Natural killer cell treated with Interleukin-12 subunit alpha and Interleukin-12 subunit beta and Interleukin-15 and Interleukin-18, amount 100 ng/mL, for 72 hours (primary cell): ENCODE results near the gene RND2. TPM values are rescaled to one million over a fixed set of nuclear protein-coding genes. Genes with fewer than 3 reads are reported as not detected.

Experiments used
- ATAC-seq, 2 donors: fragments of 150-1000 bp; cut with Tn5 transposase in 1 of 2; sonication (Bioruptor Pico), chemical (Tn5 transposase) in 1 of 2; 2 replicates each; pipeline ENCODE4 v1.10.0; 2021
- DNase-seq: peaks from one replicate; pipeline ENCODE4 v3.0.0; 2022; ENCODE audit warnings: low spot score
- H3K27ac Mint-ChIP-seq, 2 donors: 1 replicate in 1 of 2; 2 replicates in 1 of 2; pipeline ENCODE4 v1.8.0; 2022; ENCODE audit warnings: mixed read lengths in 2 of 2, mild to moderate bottlenecking in 1 of 2, moderate library complexity in 1 of 2
- H3K27me3 Mint-ChIP-seq, 2 donors: 1 replicate in 1 of 2; 2 replicates in 1 of 2; pipeline ENCODE4 v1.8.0; 2022; ENCODE audit warnings: mixed read lengths in 2 of 2
- H3K36me3 Mint-ChIP-seq: one replicate; pipeline ENCODE4 v1.8.0; 2022; ENCODE audit warnings: mixed read lengths
- H3K4me1 Mint-ChIP-seq, 2 donors: 1 replicate in 1 of 2; 2 replicates in 1 of 2; pipeline ENCODE4 v1.8.0; 2022; ENCODE audit warnings: low read depth in 2 of 2, mixed read lengths in 2 of 2, mild to moderate bottlenecking in 1 of 2
- H3K4me3 Mint-ChIP-seq: one replicate; pipeline ENCODE4 v1.8.0; 2022; ENCODE audit warnings: mixed read lengths
- H3K9me3 Mint-ChIP-seq: 2 replicates; pipeline ENCODE4 v1.8.0; 2022; ENCODE audit warnings: mixed read lengths
- total RNA-seq, 2 donors: library from RNA; stranded (reverse); gene quantifications; one replicate each; pipeline ENCODE4 v1.2.3, GENCODE V29; 2022

Gene RND2
- total RNA-seq, 2 donors from 2014 or later, result not detected

GRCh38 chr17:43014649-43015542, 10.1 kb upstream of the RND2 start:
- Mint-ChIP-seq H3K9me3 (no peaks in the 10 kb centered on the region), H3K36me3 (no peaks in the 10 kb centered on the region), H3K27me3 (no peaks in the 10 kb centered on the region), H3K4me3 (no peak overlapping the region), H3K4me1 (peaks cover 6 to 26% of the 10 kb centered on the region in 2 donors), H3K27ac (peak overlapping the region in 1 of 2 donors; percentile 59)
- ATAC-seq (no peak), DNase-seq (no peak)

- ATAC-seq (no peak), DNase-seq (no peak)
- Mint-ChIP-seq H3K27ac (no peak overlapping the region), H3K27me3 (no peaks in the 10 kb centered on the region), H3K36me3 (no peaks in the 10 kb centered on the region), H3K4me3 (no peak overlapping the region), H3K4me1 (peaks cover 3 to 22% of the 10 kb centered on the region in 2 donors), H3K9me3 (no peaks in the 10 kb centered on the region)
Observed at GRCh38 chr17:43015579-43015978, 9.5 kb upstream of the RND2 start.

GRCh38 chr17:43016216-43016615, 8.8 kb upstream of the RND2 start:
- no peaks in the 10 kb centered on the region for H3K9me3 Mint-ChIP-seq
- DNase-seq (no peak), ATAC-seq (no peak)
- no peak overlapping the region for H3K4me3 Mint-ChIP-seq
- no peak overlapping the region for H3K27ac Mint-ChIP-seq
- no peaks in the 10 kb centered on the region for H3K36me3 Mint-ChIP-seq
- H3K27me3 Mint-ChIP-seq, result no peaks in the 10 kb centered on the region
- H3K4me1 Mint-ChIP-seq, result peaks cover 4 to 25% of the 10 kb centered on the region in 2 donors

- DNase-seq, result no peak
- Mint-ChIP-seq H3K4me3 (no peak overlapping the region), H3K27ac (peak overlapping the region in 1 of 2 donors; percentile 15), H3K9me3 (no peaks in the 10 kb centered on the region), H3K36me3 (no peaks in the 10 kb centered on the region), H3K27me3 (no peaks in the 10 kb centered on the region), H3K4me1 (peaks cover 6 to 24% of the 10 kb centered on the region in 2 donors)
- no peak for ATAC-seq
Observed at GRCh38 chr17:43018008-43018853, 6.8 kb upstream of the RND2 start.

GRCh38 chr17:43018932-43019331, 6.1 kb upstream of the RND2 start:
- peak overlapping the region in 1 of 2 donors; percentile 15 for H3K27ac Mint-ChIP-seq
- H3K4me1 Mint-ChIP-seq, result peaks cover 6 to 24% of the 10 kb centered on the region in 2 donors
- no peaks in the 10 kb centered on the region for H3K27me3 Mint-ChIP-seq
- no peaks in the 10 kb centered on the region for H3K9me3 Mint-ChIP-seq
- DNase-seq (no peak), ATAC-seq (no peak)
- H3K4me3 Mint-ChIP-seq, result no peak overlapping the region
- H3K36me3 Mint-ChIP-seq, result no peaks in the 10 kb centered on the region

GRCh38 chr17:43019418-43019817, 5.6 kb upstream of the RND2 start:
- DNase-seq (no peak), ATAC-seq (no peak)
- no peak overlapping the region for H3K27ac Mint-ChIP-seq
- peak overlapping the region; percentile 41 for H3K4me3 Mint-ChIP-seq
- no peaks in the 10 kb centered on the region for H3K27me3 Mint-ChIP-seq
- H3K36me3 Mint-ChIP-seq, result no peaks in the 10 kb centered on the region
- H3K4me1 Mint-ChIP-seq, result peaks cover 9 to 26% of the 10 kb centered on the region in 2 donors
- no peaks in the 10 kb centered on the region for H3K9me3 Mint-ChIP-seq

- Mint-ChIP-seq H3K36me3 (no peaks in the 10 kb centered on the region), H3K9me3 (no peaks in the 10 kb centered on the region), H3K27me3 (no peaks in the 10 kb centered on the region), H3K4me1 (peaks cover 13 to 32% of the 10 kb centered on the region in 2 donors), H3K27ac (no peak overlapping the region), H3K4me3 (peak overlapping the region; percentile 82)
- DNase-seq (no peak), ATAC-seq (no peak)
Observed at GRCh38 chr17:43020030-43020621, 4.9 kb upstream of the RND2 start.

GRCh38 chr17:43020789-43021740, 4.0 kb upstream of the RND2 start:
- no peaks in the 10 kb centered on the region for H3K27me3 Mint-ChIP-seq
- ATAC-seq (no peak), DNase-seq (no peak)
- no peaks in the 10 kb centered on the region for H3K36me3 Mint-ChIP-seq
- H3K4me3 Mint-ChIP-seq, result peak overlapping the region; percentile 82
- H3K9me3 Mint-ChIP-seq, result no peaks in the 10 kb centered on the region
- H3K4me1 Mint-ChIP-seq, result peaks cover 13 to 32% of the 10 kb centered on the region in 2 donors
- no peak overlapping the region for H3K27ac Mint-ChIP-seq

- H3K4me1 Mint-ChIP-seq, result peaks cover 13 to 32% of the 10 kb centered on the region in 2 donors
- no peaks in the 10 kb centered on the region for H3K36me3 Mint-ChIP-seq
- H3K27me3 Mint-ChIP-seq, result no peaks in the 10 kb centered on the region
Observed at GRCh38 chr17:43021741-43022512, 3.1 kb upstream of the RND2 start, which contains the start of gene VAT1. VAT1 (minus strand) TSS chr17:43022385; CDS start chr17:43022322, 63 bp downstream.

GRCh38 chr17:43025290-43025657, 243 bp downstream of the RND2 start:
- Mint-ChIP-seq H3K27ac (peak overlapping the region in 1 of 2 donors; percentile 80), H3K9me3 (no peaks in the 10 kb centered on the region), H3K27me3 (no peaks in the 10 kb centered on the region), H3K4me3 (peak overlapping the region; percentile 79), H3K36me3 (no peaks in the 10 kb centered on the region), H3K4me1 (peaks cover 13 to 18% of the 10 kb centered on the region in 2 donors)
- DNase-seq, result no peak
- no peak for ATAC-seq

More at GRCh38 chr17:43021741-43022512, 3.1 kb upstream of the RND2 start, which contains the start of gene VAT1:
- Mint-ChIP-seq H3K27ac (no peak within 1 kb of the TSS), H3K9me3 (no peaks in the 10 kb centered on the region), H3K4me3 (peak within 1 kb of the TSS; percentile 82)
- DNase-seq, result peak; percentile 71
- ATAC-seq, result peak; percentile 72 to 85

GRCh38 chr17:43025766-43026537, 921 bp downstream of the RND2 start:
- ATAC-seq, result no peak
- no peak for DNase-seq
- no peaks in the 10 kb centered on the region for H3K36me3 Mint-ChIP-seq

More at GRCh38 chr17:43025766-43026537, 921 bp downstream of the RND2 start:
- H3K27ac Mint-ChIP-seq, result no peak overlapping the region
- peaks cover 11 to 15% of the 10 kb centered on the region in 2 donors for H3K4me1 Mint-ChIP-seq
- H3K4me3 Mint-ChIP-seq, result peak overlapping the region; percentile 79
- H3K9me3 Mint-ChIP-seq, result no peaks in the 10 kb centered on the region
- H3K27me3 Mint-ChIP-seq, result no peaks in the 10 kb centered on the region
